ENCODE measurements around the gene ZNF70.

DNA sequence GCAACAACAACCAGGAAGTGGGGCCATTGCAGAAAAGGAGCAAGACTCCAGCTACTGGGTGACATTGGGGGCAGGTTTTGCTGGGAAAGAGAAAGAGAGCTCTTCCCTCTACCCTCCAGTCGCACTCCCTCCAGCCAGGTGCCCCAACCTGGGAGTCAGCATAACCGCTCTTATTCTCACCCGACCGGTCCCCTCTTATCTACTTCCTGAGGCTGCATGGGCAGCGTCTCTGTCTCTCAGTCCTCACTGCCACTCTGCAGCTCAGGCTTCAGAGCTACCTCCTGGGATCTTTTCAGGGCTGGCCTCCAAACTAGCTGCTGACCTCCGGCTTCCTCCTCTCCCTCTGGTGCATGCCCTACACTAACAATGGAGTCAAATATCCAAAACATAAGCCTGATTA lies 5.1 kb downstream of the ZNF70 start:
- TF ChIP-seq, protein P1, sequence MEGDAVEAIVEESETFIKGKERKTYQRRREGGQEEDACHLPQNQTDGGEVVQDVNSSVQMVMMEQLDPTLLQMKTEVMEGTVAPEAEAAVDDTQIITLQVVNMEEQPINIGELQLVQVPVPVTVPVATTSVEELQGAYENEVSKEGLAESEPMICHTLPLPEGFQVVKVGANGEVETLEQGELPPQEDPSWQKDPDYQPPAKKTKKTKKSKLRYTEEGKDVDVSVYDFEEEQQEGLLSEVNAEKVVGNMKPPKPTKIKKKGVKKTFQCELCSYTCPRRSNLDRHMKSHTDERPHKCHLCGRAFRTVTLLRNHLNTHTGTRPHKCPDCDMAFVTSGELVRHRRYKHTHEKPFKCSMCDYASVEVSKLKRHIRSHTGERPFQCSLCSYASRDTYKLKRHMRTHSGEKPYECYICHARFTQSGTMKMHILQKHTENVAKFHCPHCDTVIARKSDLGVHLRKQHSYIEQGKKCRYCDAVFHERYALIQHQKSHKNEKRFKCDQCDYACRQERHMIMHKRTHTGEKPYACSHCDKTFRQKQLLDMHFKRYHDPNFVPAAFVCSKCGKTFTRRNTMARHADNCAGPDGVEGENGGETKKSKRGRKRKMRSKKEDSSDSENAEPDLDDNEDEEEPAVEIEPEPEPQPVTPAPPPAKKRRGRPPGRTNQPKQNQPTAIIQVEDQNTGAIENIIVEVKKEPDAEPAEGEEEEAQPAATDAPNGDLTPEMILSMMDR (IDR thresholded peaks at IDR 0.05): no peak
- no peak for TF ChIP-seq EZH2phosphoT487 (IDR thresholded peaks at IDR 0.05)

All from neural progenitor cell (in vitro differentiated cells).